K562 (cell line): Measurements from ENCODE around the gene TGM3.
"Not testable (repeated sequence)": the region's sequence is repeated elsewhere in the genome, so short reads cannot be mapped to it uniquely, and the experiment has no call there.

Experiments used
- HDAC6 ChIP-seq: IDR thresholded peaks from 2 replicates; pipeline ENCODE4 v1.6.1; 2012; ENCODE audit warnings: low read depth, mild to moderate bottlenecking, control low read depth, inconsistent platforms, low read length, moderate library complexity
- PML ChIP-seq: IDR thresholded peaks from 2 replicates; pipeline ENCODE4 v1.6.1; 2012; ENCODE audit warnings: low read length, inconsistent platforms
- POLR2A ChIP-seq: fragments of 450-650 bp; conservative IDR thresholded peaks from 2 replicates; pipeline ENCODE4 v1.6.1; 2016
- RNF2 ChIP-seq: sonication (generic); IDR thresholded peaks from 2 replicates; pipeline ENCODE4 v1.6.1; 2016
- ZEB2 ChIP-seq: fragments of 450-650 bp; IDR thresholded peaks from 2 replicates; pipeline ENCODE4 v1.6.1; 2016
- ZNF253 ChIP-seq: fragments of 250-450 bp; sonication (Bioruptor Pico); conservative IDR thresholded peaks from 2 replicates; pipeline ENCODE4 v1.6.1; 2021; ENCODE audit warnings: mild to moderate bottlenecking
- TF ChIP-seq, protein P1 (sequence below), 2 experiments: fragments of 450-650 bp; formaldehyde crosslinking in 1 of 2; IDR thresholded peaks; 2 replicates each; pipeline versions ENCODE4 v1.4.0 to v1.6.1; 2014 to 2020; ENCODE audit warnings: mild to moderate bottlenecking in 2 of 2, borderline replicate concordance in 1 of 2, low read depth in 1 of 2
- TF ChIP-seq, protein P2 (sequence below): sonication (generic); formaldehyde crosslinking; IDR thresholded peaks from 2 replicates; pipeline ENCODE4 v1.8.1; 2023; ENCODE audit warnings: mild to moderate bottlenecking, missing genetic modification reagents

DNA sequence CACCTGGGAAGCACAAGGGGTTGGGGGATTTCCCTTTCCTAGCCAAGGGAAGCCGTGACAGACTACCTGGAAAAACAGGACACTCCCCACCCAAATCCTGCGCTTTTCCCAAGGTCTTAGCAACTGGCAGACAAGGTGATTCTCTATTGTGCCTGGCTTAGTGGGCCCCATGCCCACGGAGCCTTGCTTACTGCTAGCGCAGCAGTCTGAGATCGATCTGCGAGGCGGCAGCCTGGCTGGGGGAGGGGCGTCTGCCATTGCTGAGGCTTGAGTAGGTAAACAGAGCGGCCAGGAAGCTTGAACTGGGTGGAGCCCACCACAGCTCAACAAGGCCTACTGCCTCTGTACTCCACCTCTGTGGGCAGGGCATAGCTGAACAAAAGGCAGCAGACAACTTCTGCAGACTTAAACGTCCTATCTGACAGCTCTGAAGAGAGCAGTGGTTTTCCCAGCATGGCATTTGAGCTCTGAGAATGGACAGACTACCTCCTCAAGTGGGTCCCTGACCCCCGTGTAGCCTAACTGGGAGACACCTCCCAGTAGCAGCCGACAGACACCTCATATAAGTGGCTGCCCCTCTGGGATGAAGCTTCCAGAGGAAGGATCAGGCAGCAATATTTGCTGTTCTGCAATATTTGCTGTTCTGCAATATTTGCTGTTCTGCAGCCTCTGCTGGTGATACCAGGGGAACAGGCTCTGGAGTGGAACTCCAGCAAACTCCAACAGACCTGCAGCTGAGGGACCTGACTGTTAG is 31.0 kb upstream of the TGM3 start:
- TF ChIP-seq HDAC6; POLR2A; PML; RNF2; ZEB2; ZNF253 (CRISPR knock-in tag): not testable (repeated sequence)
- TF ChIP-seq, protein P1, sequence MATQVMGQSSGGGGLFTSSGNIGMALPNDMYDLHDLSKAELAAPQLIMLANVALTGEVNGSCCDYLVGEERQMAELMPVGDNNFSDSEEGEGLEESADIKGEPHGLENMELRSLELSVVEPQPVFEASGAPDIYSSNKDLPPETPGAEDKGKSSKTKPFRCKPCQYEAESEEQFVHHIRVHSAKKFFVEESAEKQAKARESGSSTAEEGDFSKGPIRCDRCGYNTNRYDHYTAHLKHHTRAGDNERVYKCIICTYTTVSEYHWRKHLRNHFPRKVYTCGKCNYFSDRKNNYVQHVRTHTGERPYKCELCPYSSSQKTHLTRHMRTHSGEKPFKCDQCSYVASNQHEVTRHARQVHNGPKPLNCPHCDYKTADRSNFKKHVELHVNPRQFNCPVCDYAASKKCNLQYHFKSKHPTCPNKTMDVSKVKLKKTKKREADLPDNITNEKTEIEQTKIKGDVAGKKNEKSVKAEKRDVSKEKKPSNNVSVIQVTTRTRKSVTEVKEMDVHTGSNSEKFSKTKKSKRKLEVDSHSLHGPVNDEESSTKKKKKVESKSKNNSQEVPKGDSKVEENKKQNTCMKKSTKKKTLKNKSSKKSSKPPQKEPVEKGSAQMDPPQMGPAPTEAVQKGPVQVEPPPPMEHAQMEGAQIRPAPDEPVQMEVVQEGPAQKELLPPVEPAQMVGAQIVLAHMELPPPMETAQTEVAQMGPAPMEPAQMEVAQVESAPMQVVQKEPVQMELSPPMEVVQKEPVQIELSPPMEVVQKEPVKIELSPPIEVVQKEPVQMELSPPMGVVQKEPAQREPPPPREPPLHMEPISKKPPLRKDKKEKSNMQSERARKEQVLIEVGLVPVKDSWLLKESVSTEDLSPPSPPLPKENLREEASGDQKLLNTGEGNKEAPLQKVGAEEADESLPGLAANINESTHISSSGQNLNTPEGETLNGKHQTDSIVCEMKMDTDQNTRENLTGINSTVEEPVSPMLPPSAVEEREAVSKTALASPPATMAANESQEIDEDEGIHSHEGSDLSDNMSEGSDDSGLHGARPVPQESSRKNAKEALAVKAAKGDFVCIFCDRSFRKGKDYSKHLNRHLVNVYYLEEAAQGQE (IDR thresholded peaks at IDR 0.05; ENCODE audit: borderline replicate concordance), result not testable (repeated sequence)
- TF ChIP-seq, protein P1 (CRISPR knock-in tag; IDR thresholded peaks at IDR 0.05; ENCODE audit: low read depth), result not testable (repeated sequence)
- TF ChIP-seq, protein P2, sequence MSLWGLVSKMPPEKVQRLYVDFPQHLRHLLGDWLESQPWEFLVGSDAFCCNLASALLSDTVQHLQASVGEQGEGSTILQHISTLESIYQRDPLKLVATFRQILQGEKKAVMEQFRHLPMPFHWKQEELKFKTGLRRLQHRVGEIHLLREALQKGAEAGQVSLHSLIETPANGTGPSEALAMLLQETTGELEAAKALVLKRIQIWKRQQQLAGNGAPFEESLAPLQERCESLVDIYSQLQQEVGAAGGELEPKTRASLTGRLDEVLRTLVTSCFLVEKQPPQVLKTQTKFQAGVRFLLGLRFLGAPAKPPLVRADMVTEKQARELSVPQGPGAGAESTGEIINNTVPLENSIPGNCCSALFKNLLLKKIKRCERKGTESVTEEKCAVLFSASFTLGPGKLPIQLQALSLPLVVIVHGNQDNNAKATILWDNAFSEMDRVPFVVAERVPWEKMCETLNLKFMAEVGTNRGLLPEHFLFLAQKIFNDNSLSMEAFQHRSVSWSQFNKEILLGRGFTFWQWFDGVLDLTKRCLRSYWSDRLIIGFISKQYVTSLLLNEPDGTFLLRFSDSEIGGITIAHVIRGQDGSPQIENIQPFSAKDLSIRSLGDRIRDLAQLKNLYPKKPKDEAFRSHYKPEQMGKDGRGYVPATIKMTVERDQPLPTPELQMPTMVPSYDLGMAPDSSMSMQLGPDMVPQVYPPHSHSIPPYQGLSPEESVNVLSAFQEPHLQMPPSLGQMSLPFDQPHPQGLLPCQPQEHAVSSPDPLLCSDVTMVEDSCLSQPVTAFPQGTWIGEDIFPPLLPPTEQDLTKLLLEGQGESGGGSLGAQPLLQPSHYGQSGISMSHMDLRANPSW (CRISPR knock-in tag), result not testable (repeated sequence)
